Mesenchymal stem cell (in vitro differentiated cells and primary cell): Measurements from ENCODE around the gene STX17. TPM values are rescaled to one million over a fixed set of nuclear protein-coding genes. Genes with fewer than 3 reads are reported as not detected.
"Not testable (repeated sequence)": the region's sequence is repeated elsewhere in the genome, so short reads cannot be mapped to it uniquely, and the experiment has no call there.

ENCODE experiments used
- DNase-seq: peaks from one replicate; pipeline ENCODE4 v3.0.0-alpha.2; 2013
- H2AFZ ChIP-seq: one replicate; pipeline ENCODE4 v1.6.1; 2013; ENCODE audit warnings: low read depth, mild to moderate bottlenecking, control low read depth, inconsistent platforms, low read length, moderate library complexity
- H2AK5ac ChIP-seq: 2 replicates; pipeline ENCODE4 v1.6.1; 2013; ENCODE audit warnings: low read length, moderate library complexity, mild to moderate bottlenecking, inconsistent platforms; ENCODE audit not compliant: severe bottlenecking
- H2BK120ac ChIP-seq: one replicate; pipeline ENCODE4 v1.6.1; 2013; ENCODE audit warnings: low read depth, mild to moderate bottlenecking, inconsistent platforms, low read length, moderate library complexity
- H2BK12ac ChIP-seq, 2 experiments: one replicate each; pipeline ENCODE4 v1.6.1; 2013; ENCODE audit warnings: inconsistent platforms in 2 of 2, low read length in 2 of 2, mild to moderate bottlenecking in 2 of 2, moderate library complexity in 2 of 2, control low read depth in 1 of 2
- H2BK15ac ChIP-seq: one replicate; pipeline ENCODE4 v1.6.1; 2013; ENCODE audit warnings: mild to moderate bottlenecking, low read depth, inconsistent platforms; ENCODE audit not compliant: poor library complexity, severe bottlenecking
- H2BK5ac ChIP-seq: 2 replicates; pipeline ENCODE4 v1.6.1; 2013; ENCODE audit warnings: low read depth, mild to moderate bottlenecking, low read length, control low read depth, inconsistent platforms; ENCODE audit not compliant: poor library complexity, severe bottlenecking
- H3K14ac ChIP-seq, 2 experiments: one replicate each; pipeline ENCODE4 v1.6.1; 2013; ENCODE audit warnings: inconsistent platforms in 2 of 2, low read length in 2 of 2, control low read depth in 1 of 2, mild to moderate bottlenecking in 1 of 2, moderate library complexity in 1 of 2
- H3K18ac ChIP-seq, 2 experiments: one replicate each; pipeline ENCODE4 v1.6.1; 2013; ENCODE audit warnings: inconsistent platforms in 2 of 2, low read length in 2 of 2, control low read depth in 1 of 2, low read depth in 1 of 2, mild to moderate bottlenecking in 1 of 2
- H3K23ac ChIP-seq, 2 experiments: one replicate each; pipeline ENCODE4 v1.6.1; 2013; ENCODE audit warnings: inconsistent platforms in 2 of 2, low read length in 2 of 2, mild to moderate bottlenecking in 2 of 2, moderate library complexity in 2 of 2, control low read depth in 1 of 2
- H3K27ac ChIP-seq: 2 replicates; pipeline ENCODE4 v1.5.1; 2013; ENCODE audit warnings: mild to moderate bottlenecking, moderate library complexity, low read length, control low read depth, inconsistent platforms; ENCODE audit not compliant: poor library complexity, severe bottlenecking
- H3K27me3 ChIP-seq, 2 experiments: 2 replicates each; pipeline versions ENCODE4 v1.6.1 to v1.7.0; 2013; ENCODE audit warnings: low read length in 2 of 2, mild to moderate bottlenecking in 2 of 2, moderate library complexity in 2 of 2, control low read depth in 1 of 2, inconsistent platforms in 1 of 2; ENCODE audit not compliant: control insufficient read depth in 1 of 2, insufficient read depth in 1 of 2
- H3K36me3 ChIP-seq, 2 experiments: 2 replicates each; pipeline versions ENCODE4 v1.6.1 to v1.7.0; 2013; ENCODE audit warnings: low read length in 2 of 2, control low read depth in 1 of 2, inconsistent platforms in 1 of 2, low read depth in 1 of 2, mild to moderate bottlenecking in 1 of 2; ENCODE audit not compliant: insufficient read depth in 2 of 2, control insufficient read depth in 1 of 2
- H3K4ac ChIP-seq, 2 experiments: one replicate each; pipeline ENCODE4 v1.6.1; 2013; ENCODE audit warnings: inconsistent platforms in 2 of 2, low read length in 2 of 2, mild to moderate bottlenecking in 2 of 2, moderate library complexity in 2 of 2, control low read depth in 1 of 2, low read depth in 1 of 2
- H3K4me1 ChIP-seq: 2 replicates; pipeline ENCODE4 v1.6.1; 2013; ENCODE audit warnings: low read depth, low read length, control low read depth; ENCODE audit not compliant: control insufficient read depth, insufficient read depth
- H3K4me2 ChIP-seq: 2 replicates; pipeline ENCODE4 v1.6.1; 2013; ENCODE audit warnings: low read length, mild to moderate bottlenecking, inconsistent platforms; ENCODE audit not compliant: poor library complexity, severe bottlenecking
- H3K4me3 ChIP-seq, 2 experiments: 2 replicates each; pipeline versions ENCODE4 v1.5.1 to v1.7.0; 2013; ENCODE audit warnings: low read length in 2 of 2, mild to moderate bottlenecking in 2 of 2, control low read depth in 1 of 2, low read depth in 1 of 2; ENCODE audit not compliant: insufficient read depth in 1 of 2
- H3K79me1 ChIP-seq: replicated peaks from 2 replicates; pipeline ENCODE4 v1.6.1; 2013; ENCODE audit warnings: mild to moderate bottlenecking, control low read depth, low read length, inconsistent platforms; ENCODE audit not compliant: poor library complexity, severe bottlenecking
- H3K9ac ChIP-seq: 2 replicates; pipeline ENCODE4 v1.7.0; 2013; ENCODE audit warnings: mild to moderate bottlenecking, low read length, moderate library complexity
- H3K9me3 ChIP-seq: 2 replicates; pipeline ENCODE4 v1.7.0; 2013; ENCODE audit warnings: mild to moderate bottlenecking, low read length; ENCODE audit not compliant: control insufficient read depth
- H4K8ac ChIP-seq: one replicate; pipeline ENCODE4 v1.6.1; 2013; ENCODE audit warnings: inconsistent platforms, mild to moderate bottlenecking, low read length, moderate library complexity
- H4K91ac ChIP-seq: one replicate; pipeline ENCODE4 v1.6.1; 2013; ENCODE audit warnings: mild to moderate bottlenecking, low read length, inconsistent platforms
- WGBS: methylation state at CpG from one replicate; pipeline ENCODE4 v1.1.7; 2013; ENCODE audit warnings: mixed read lengths; 5-methylcytosine and 5-hydroxymethylcytosine counted together
- polyA plus RNA-seq, 2 experiments: library from polyadenylated mRNA; stranded (reverse); fragments of 200-250 nt; gene quantifications; one replicate each; pipeline ENCODE4 v1.2.3, GENCODE V29; 2013

STX17 gene
- 11.1 TPM for polyA plus RNA-seq (2013, experiment 1 of 2)
- 10.8 TPM for polyA plus RNA-seq (2013, experiment 2 of 2)

GRCh38 chr9:99906403-99907207 lies at the start of gene STX17:
Gene STX17 (plus strand): TSS chr9:99906654. CDS start chr9:99915240, 8,586 bp downstream.
- peak within 1 kb of the TSS; percentile 99 for H4K8ac ChIP-seq
- H4K91ac ChIP-seq = peak within 1 kb of the TSS; percentile 86
- H3K18ac ChIP-seq = peak within 1 kb of the TSS; percentile 96 to 99
- no peaks in the 10 kb centered on the region for H3K9me3 ChIP-seq
- peak within 1 kb of the TSS; percentile 91 for H3K9ac ChIP-seq
- peak; percentile 90 for DNase-seq
- WGBS = 1% methylated on average over 76 of the region's 76 CpGs
- peaks cover 5% of the 10 kb centered on the region for H3K79me1 ChIP-seq
- peak within 1 kb of the TSS; percentile 97 for H2BK120ac ChIP-seq
- H2BK5ac ChIP-seq = peak within 1 kb of the TSS; percentile 92
- peak within 1 kb of the TSS; percentile 39 to 84 for H2BK12ac ChIP-seq
- H3K27ac ChIP-seq = peak within 1 kb of the TSS; percentile 56
- H2AK5ac ChIP-seq = no peak within 1 kb of the TSS
- H3K27me3 ChIP-seq = no peaks in the 10 kb centered on the region
- peak within 1 kb of the TSS; percentile 67 to 98 for H3K4ac ChIP-seq
- H3K36me3 ChIP-seq = peaks cover 0 to 5% of the 10 kb centered on the region in 2 experiments
- peak within 1 kb of the TSS; percentile 82 to 97 for H3K4me3 ChIP-seq
- H3K23ac ChIP-seq = peak within 1 kb of the TSS in 1 of 2 experiments; percentile 40
- peak within 1 kb of the TSS; percentile 86 for H3K4me2 ChIP-seq
- peak within 1 kb of the TSS in 1 of 2 experiments; percentile 89 for H3K14ac ChIP-seq
- H2BK15ac ChIP-seq = peak within 1 kb of the TSS; percentile 100
- H3K4me1 ChIP-seq = peaks cover 1% of the 10 kb centered on the region
- H2AFZ ChIP-seq = peak within 1 kb of the TSS; percentile 95

- H3K14ac ChIP-seq, H2BK15ac ChIP-seq, H3K18ac ChIP-seq, H2BK12ac ChIP-seq, H3K4ac ChIP-seq, H4K8ac ChIP-seq, H4K91ac ChIP-seq, H3K79me1 ChIP-seq, H2BK120ac ChIP-seq, H2BK5ac ChIP-seq, H3K9ac ChIP-seq, H3K4me2 ChIP-seq, H3K27ac ChIP-seq, H2AK5ac ChIP-seq, H2AFZ ChIP-seq, H3K4me3 ChIP-seq, H3K36me3 ChIP-seq, H3K4me1 ChIP-seq, H3K23ac ChIP-seq, H3K9me3 ChIP-seq, DNase-seq, H3K27me3 ChIP-seq: not testable (repeated sequence)
- WGBS = no CpG with 5 or more reads among the region's 3 CpGs
Measured at GRCh38 chr9:99857576-99857975, 48.9 kb upstream of the STX17 start.

- Histone ChIP-seq H3K9me3 (no peaks in the 10 kb centered on the region), H3K4me2 (no peak overlapping the region), H2BK15ac (no peak overlapping the region), H2BK5ac (no peak overlapping the region), H2AFZ (no peak overlapping the region), H3K36me3 (no peaks in the 10 kb centered on the region), H3K14ac (no peak overlapping the region), H3K9ac (no peak overlapping the region), H3K4ac (no peak overlapping the region), H3K23ac (no peak overlapping the region), H2BK12ac (no peak overlapping the region), H4K91ac (no peak overlapping the region), H4K8ac (no peak overlapping the region), H3K4me1 (no peaks in the 10 kb centered on the region), H3K18ac (no peak overlapping the region), H2AK5ac (no peak overlapping the region), H3K4me3 (no peak overlapping the region), H3K79me1 (no peaks in the 10 kb centered on the region), H2BK120ac (no peak overlapping the region), H3K27ac (no peak overlapping the region), H3K27me3 (no peaks in the 10 kb centered on the region)
- no peak for DNase-seq
- 97% methylated on average over 3 of the region's 3 CpGs for WGBS
Measured at GRCh38 chr9:99858087-99858486, 48.4 kb upstream of the STX17 start.

GRCh38 chr9:99859243-99859980 lies 47.0 kb upstream of the STX17 start:
- no peak overlapping the region for H3K18ac ChIP-seq
- WGBS = 75% methylated on average over 1 of the region's 5 CpGs

More at GRCh38 chr9:99859243-99859980, 47.0 kb upstream of the STX17 start:
- Histone ChIP-seq H2AK5ac (no peak overlapping the region), H4K91ac (no peak overlapping the region), H3K36me3 (peaks cover 0 to 12% of the 10 kb centered on the region in 2 experiments), H2BK5ac (no peak overlapping the region), H2BK15ac (no peak overlapping the region), H3K79me1 (no peaks in the 10 kb centered on the region), H3K27ac (no peak overlapping the region), H3K14ac (no peak overlapping the region), H2BK120ac (no peak overlapping the region), H3K27me3 (no peaks in the 10 kb centered on the region), H2BK12ac (no peak overlapping the region), H4K8ac (no peak overlapping the region), H3K4me3 (peak overlapping the region in 1 of 2 experiments; percentile 40), H3K4me1 (no peaks in the 10 kb centered on the region), H3K23ac (no peak overlapping the region), H2AFZ (no peak overlapping the region), H3K9me3 (no peaks in the 10 kb centered on the region), H3K4ac (no peak overlapping the region), H3K9ac (peak overlapping the region; percentile 80), H3K4me2 (no peak overlapping the region)
- no peak for DNase-seq
